ENCODE measurements around the gene WNT7A. TPM values are rescaled to one million over a fixed set of nuclear protein-coding genes. Genes with fewer than 3 reads are reported as not detected.

WNT7A gene
- total and polyA plus RNA-seq, 2 experiments from 2014 or later: not detected

DNA sequence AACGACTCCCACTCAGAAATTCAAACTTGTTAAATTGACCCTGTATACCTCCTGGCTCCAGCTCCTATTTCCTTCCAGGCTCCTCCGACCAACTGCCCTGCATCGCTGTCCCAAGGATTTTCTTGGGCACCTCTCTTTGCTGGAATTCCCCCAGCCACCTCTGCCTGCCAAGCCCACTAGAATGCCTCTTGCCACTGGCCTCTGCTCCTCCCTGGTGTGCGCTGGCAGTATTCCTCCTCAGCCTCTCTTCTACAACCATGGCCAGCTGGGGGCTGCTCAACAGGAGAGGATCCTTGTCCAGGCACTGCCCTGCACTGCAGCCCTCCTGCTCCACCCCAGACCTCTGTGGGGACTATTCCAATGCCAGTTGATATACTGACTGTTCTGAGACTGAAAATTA is 7.4 kb downstream of the WNT7A start:
- TF ChIP-seq, protein P1, sequence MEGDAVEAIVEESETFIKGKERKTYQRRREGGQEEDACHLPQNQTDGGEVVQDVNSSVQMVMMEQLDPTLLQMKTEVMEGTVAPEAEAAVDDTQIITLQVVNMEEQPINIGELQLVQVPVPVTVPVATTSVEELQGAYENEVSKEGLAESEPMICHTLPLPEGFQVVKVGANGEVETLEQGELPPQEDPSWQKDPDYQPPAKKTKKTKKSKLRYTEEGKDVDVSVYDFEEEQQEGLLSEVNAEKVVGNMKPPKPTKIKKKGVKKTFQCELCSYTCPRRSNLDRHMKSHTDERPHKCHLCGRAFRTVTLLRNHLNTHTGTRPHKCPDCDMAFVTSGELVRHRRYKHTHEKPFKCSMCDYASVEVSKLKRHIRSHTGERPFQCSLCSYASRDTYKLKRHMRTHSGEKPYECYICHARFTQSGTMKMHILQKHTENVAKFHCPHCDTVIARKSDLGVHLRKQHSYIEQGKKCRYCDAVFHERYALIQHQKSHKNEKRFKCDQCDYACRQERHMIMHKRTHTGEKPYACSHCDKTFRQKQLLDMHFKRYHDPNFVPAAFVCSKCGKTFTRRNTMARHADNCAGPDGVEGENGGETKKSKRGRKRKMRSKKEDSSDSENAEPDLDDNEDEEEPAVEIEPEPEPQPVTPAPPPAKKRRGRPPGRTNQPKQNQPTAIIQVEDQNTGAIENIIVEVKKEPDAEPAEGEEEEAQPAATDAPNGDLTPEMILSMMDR (IDR thresholded peaks at IDR 0.05; ENCODE audit: low read depth, low read length): no peak
- Histone ChIP-seq H3K9me3 (ENCODE audit: low read depth) (no peaks in the 10 kb centered on the region), H3K4me1 (ENCODE audit: low read depth) (no peaks in the 10 kb centered on the region), H3K4me3 (no peak overlapping the region), H3K27ac (no peak overlapping the region), H3K36me3 (no peaks in the 10 kb centered on the region), H3K27me3 (peaks cover 87% of the 10 kb centered on the region)
- DNase-seq (ENCODE audit: low read depth in 1 of 2, low spot score in 1 of 2): no peak

DNA sequence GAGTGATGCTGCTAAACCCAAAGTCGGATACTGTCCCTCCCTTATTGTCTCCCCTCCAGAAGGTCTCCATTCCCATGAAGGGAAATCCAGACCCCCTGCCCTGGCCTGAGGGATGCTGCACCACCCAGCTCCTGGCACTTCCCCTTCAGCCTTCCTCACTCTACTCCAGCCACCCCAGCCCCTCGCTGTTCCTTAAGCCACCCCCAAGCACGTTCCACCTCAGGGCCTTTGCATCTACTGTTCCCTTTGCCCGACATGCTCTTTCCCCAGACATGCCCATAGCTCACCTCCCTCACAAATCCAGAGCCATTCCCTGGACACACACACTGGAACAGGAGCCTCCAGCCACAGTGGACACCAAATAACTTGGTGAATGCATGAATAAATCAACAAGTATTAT is 8.1 kb downstream of the WNT7A start:
- Histone ChIP-seq H3K4me3 (no peak overlapping the region), H3K27me3 (peaks cover 87% of the 10 kb centered on the region), H3K27ac (no peak overlapping the region), H3K4me1 (ENCODE audit: low read depth) (no peaks in the 10 kb centered on the region), H3K9me3 (ENCODE audit: low read depth) (no peaks in the 10 kb centered on the region), H3K36me3 (no peaks in the 10 kb centered on the region)
- no peak for DNase-seq (ENCODE audit: low read depth in 1 of 2, low spot score in 1 of 2)
- TF ChIP-seq, protein P1 (IDR thresholded peaks at IDR 0.05; ENCODE audit: low read depth, low read length): no peak

DNA sequence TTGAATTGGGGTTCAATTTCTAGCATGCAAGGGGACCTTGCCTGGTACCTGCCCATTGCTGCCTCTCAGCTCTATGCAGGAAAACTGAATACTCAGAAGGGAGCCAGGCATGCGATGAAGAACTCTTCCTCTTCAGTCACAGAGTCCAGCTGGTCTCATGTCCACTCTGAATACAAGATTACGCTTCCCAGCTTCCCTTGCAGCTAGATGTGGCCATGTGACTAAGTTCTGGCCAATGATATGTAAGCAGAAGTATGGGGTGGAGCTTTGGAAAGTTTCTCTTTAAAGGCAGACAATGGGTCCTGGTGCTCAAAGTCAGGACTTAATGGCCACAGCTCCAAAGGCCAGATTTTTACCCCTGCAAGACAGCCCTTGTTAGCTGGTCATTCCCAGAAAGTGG is 9.0 kb downstream of the WNT7A start:
- H3K9me3 ChIP-seq (ENCODE audit: low read depth): no peaks in the 10 kb centered on the region
- no peak overlapping the region for H3K27ac ChIP-seq
- no peaks in the 10 kb centered on the region for H3K36me3 ChIP-seq
- no peaks in the 10 kb centered on the region for H3K4me1 ChIP-seq (ENCODE audit: low read depth)
- no peak for DNase-seq (ENCODE audit: low read depth in 1 of 2, low spot score in 1 of 2)
- H3K4me3 ChIP-seq: no peak overlapping the region
- TF ChIP-seq, protein P1 (IDR thresholded peaks at IDR 0.05; ENCODE audit: low read depth, low read length): no peak
- peaks cover 84% of the 10 kb centered on the region for H3K27me3 ChIP-seq

DNA sequence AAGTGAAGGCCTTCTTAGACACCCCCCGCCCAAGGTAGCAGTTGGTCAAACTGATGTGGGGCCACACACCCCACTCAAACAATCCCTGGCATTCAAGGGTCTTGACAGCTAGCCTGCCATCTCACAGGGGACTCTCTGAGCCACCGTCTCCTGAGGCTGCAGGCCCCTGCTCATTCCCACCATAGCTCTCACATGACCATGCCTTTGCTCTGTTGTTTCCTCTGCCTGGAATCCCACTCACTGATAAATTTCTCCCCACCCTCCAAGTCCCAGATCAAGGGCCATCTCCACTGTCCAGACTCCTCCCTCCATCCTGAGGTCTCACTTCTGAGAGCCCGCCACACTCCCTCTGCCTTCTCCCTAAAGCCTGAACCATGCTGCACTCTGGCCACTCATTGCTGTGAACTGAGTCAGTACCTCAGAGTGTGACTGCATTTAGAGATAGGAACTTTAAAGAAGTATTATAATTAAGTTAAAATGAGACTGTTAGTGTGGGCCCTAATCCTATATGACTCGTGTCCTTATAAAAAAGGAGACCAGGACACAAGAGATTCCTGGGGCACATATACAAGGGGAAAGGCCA is 10.0 kb downstream of the WNT7A start:
- no peak overlapping the region for H3K4me3 ChIP-seq
- H3K9me3 ChIP-seq (ENCODE audit: low read depth): no peaks in the 10 kb centered on the region
- TF ChIP-seq, protein P1 (IDR thresholded peaks at IDR 0.05; ENCODE audit: low read depth, low read length): no peak
- DNase-seq (ENCODE audit: low read depth in 1 of 2, low spot score in 1 of 2): no peak
- H3K36me3 ChIP-seq: no peaks in the 10 kb centered on the region
- no peaks in the 10 kb centered on the region for H3K4me1 ChIP-seq (ENCODE audit: low read depth)
- H3K27ac ChIP-seq: no peak overlapping the region
- peaks cover 73% of the 10 kb centered on the region for H3K27me3 ChIP-seq

DNA sequence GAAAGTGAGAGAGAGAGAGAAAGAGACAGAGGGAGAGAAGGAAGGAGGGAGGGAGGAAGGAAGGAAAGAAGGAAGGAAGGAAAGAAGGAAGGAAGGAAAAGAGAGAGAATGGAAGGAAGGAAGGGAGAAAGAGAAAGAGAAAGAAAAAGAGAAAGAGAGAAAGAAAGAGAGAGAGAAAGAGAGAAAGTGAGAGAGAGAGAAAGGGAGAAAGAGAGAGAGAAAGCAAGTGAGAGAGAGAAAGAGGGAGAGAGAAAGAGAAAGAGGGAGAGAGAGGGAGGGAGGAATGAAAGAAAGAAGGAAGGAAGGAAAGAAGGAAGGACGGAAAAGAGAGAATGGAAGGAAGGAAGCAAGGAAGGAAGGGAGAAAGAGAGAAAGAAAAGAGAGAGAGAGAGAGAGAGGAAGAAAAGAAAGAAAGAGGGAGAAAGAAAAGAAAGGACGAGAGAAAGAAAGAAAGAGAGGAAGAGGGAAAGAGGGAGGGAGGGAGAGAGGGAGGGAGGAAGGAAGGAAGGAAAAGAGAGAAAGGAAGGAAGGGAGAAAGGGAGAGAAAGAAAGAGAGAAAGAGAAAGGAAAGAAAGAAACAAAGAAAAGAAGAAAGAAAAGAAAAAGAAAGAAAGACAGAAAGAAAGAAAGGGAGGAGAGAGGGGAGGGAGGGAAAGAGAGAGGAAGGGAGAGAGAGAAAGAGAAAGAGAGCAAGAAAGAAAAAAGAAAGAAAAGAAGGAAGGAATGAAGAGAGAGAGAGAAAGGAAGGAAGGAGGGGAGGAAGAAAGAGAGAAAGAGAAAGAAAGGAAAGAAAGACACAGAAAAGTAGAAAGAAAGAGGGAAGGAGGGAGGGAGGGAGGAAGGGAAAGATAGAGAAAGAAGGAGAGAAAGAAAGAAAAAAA is 10.8 kb downstream of the WNT7A start:
- Histone ChIP-seq H3K4me3 (no peak overlapping the region), H3K9me3 (ENCODE audit: low read depth) (no peaks in the 10 kb centered on the region), H3K27ac (no peak overlapping the region), H3K4me1 (ENCODE audit: low read depth) (no peaks in the 10 kb centered on the region), H3K36me3 (no peaks in the 10 kb centered on the region), H3K27me3 (peaks cover 73% of the 10 kb centered on the region)
- DNase-seq (ENCODE audit: low read depth in 1 of 2, low spot score in 1 of 2): no peak
- TF ChIP-seq, protein P1 (IDR thresholded peaks at IDR 0.05; ENCODE audit: low read depth, low read length): no peak
